IMR-90 (cell line): ENCODE data around the gene KCNJ4. TPM values are rescaled to one million over a fixed set of nuclear protein-coding genes. Genes with fewer than 3 reads are reported as not detected.

Experiments used
- ATAC-seq: fragments of 200-7000 bp; cut with Tn5 transposase; 2 replicates; pipeline ENCODE4 v1.9.1; 2020; ENCODE audit warnings: low read depth, mild to moderate bottlenecking, moderate library complexity
- BruUV-seq: library from RNA; stranded (reverse); fragments of 400-500 nt; replicated peaks from 2 replicates; lab custom pipeline; 2021; lab: Mats Ljungman, UMichigan
- CTCF ChIA-PET: fragments of 300-600 bp; formaldehyde crosslinking; extraction: SDS; loops from one replicate; lab custom pipeline; 2021; ENCODE audit warnings: antibody characterized with exemption; lab: Yijun Ruan, JAX
- POLR2A ChIA-PET: fragments of 300-600 bp; sonication (Branson Sonifier 250); formaldehyde crosslinking; loops from one replicate; lab custom pipeline; 2022; ENCODE audit warnings: antibody characterized with exemption; ENCODE audit not compliant: unreplicated experiment; lab: Charles Lee
- DNase-seq: peaks from one replicate; pipeline ENCODE4 v3.0.0; 2013
- H2AFZ ChIP-seq: replicated peaks from 2 replicates; pipeline ENCODE3; 2013; ENCODE audit warnings: low read length, mild to moderate bottlenecking; ENCODE audit not compliant: poor library complexity
- H2AK5ac ChIP-seq: 2 replicates; pipeline ENCODE4 v1.6.1; 2013; ENCODE audit warnings: low read depth, low read length, inconsistent platforms
- H2AK9ac ChIP-seq: replicated peaks from 2 replicates; pipeline ENCODE3; 2013; ENCODE audit warnings: mild to moderate bottlenecking, low read depth, low read length, moderate library complexity; ENCODE audit not compliant: poor library complexity
- H2BK120ac ChIP-seq: 2 replicates; pipeline ENCODE4 v1.6.1; 2013; ENCODE audit warnings: low read depth, low read length, inconsistent platforms
- H2BK15ac ChIP-seq: 3 replicates; pipeline ENCODE4 v1.6.1; 2013; ENCODE audit warnings: low read depth, low read length, inconsistent platforms
- H2BK20ac ChIP-seq: 2 replicates; pipeline ENCODE4 v1.6.1; 2013; ENCODE audit warnings: low read depth, mild to moderate bottlenecking, inconsistent platforms, low read length, moderate library complexity
- H2BK5ac ChIP-seq: 2 replicates; pipeline ENCODE4 v1.6.1; 2013; ENCODE audit warnings: mild to moderate bottlenecking, low read depth, low read length, inconsistent platforms; ENCODE audit not compliant: poor library complexity, severe bottlenecking
- H3K14ac ChIP-seq: replicated peaks from 2 replicates; pipeline ENCODE4 v1.6.1; 2013; ENCODE audit warnings: low read depth, low read length, inconsistent platforms
- H3K18ac ChIP-seq: 2 replicates; pipeline ENCODE4 v1.6.1; 2013; ENCODE audit warnings: low read depth, low read length, control low read depth
- H3K23ac ChIP-seq: 2 replicates; pipeline ENCODE4 v1.6.1; 2013; ENCODE audit warnings: low read depth, low read length, inconsistent platforms
- H3K27ac ChIP-seq: 2 replicates; pipeline ENCODE4 v1.5.1; 2013; ENCODE audit warnings: mild to moderate bottlenecking, control low read depth, low read length; ENCODE audit not compliant: insufficient read depth
- H3K27me3 ChIP-seq: 2 replicates; pipeline ENCODE4 v1.6.1; 2013; ENCODE audit warnings: low read length; ENCODE audit not compliant: control insufficient read depth, insufficient read depth
- H3K36me3 ChIP-seq: 2 replicates; pipeline ENCODE4 v1.6.1; 2013; ENCODE audit warnings: low read length, mixed read lengths; ENCODE audit not compliant: control insufficient read depth, insufficient read depth
- H3K4ac ChIP-seq: 2 replicates; pipeline ENCODE4 v1.6.1; 2013; ENCODE audit warnings: low read depth, low read length, inconsistent platforms
- H3K4me1 ChIP-seq: 2 replicates; pipeline ENCODE4 v1.6.1; 2013; ENCODE audit warnings: low read length, mixed read lengths; ENCODE audit not compliant: control insufficient read depth, insufficient read depth
- H3K4me2 ChIP-seq: 2 replicates; pipeline ENCODE4 v1.6.1; 2013; ENCODE audit warnings: low read depth, mild to moderate bottlenecking, control low read depth, low read length, moderate library complexity
- H3K4me3 ChIP-seq: 2 replicates; pipeline ENCODE4 v1.5.1; 2013; ENCODE audit warnings: low read depth, mild to moderate bottlenecking, control low read depth, low read length, moderate library complexity; ENCODE audit not compliant: insufficient read depth
- H3K56ac ChIP-seq: 2 replicates; pipeline ENCODE4 v1.6.1; 2013; ENCODE audit warnings: low read length, inconsistent platforms; ENCODE audit not compliant: insufficient read depth; ENCODE audit errors: extremely low read depth
- H3K79me1 ChIP-seq, 2 experiments: 2 replicates each; pipeline ENCODE4 v1.6.1; 2013; ENCODE audit warnings: low read length in 2 of 2, inconsistent platforms in 1 of 2, low read depth in 1 of 2
- H3K9ac ChIP-seq: 2 replicates; pipeline ENCODE4 v1.6.1; 2013; ENCODE audit warnings: low read depth, low read length, control low read depth
- H3K9me1 ChIP-seq: 2 replicates; pipeline ENCODE4 v1.6.1; 2013; ENCODE audit warnings: low read length, inconsistent platforms; ENCODE audit not compliant: insufficient read depth
- H3K9me3 ChIP-seq: 2 replicates; pipeline ENCODE4 v1.6.1; 2013; ENCODE audit warnings: low read length; ENCODE audit not compliant: control insufficient read depth, insufficient read depth
- H4K20me1 ChIP-seq: 2 replicates; pipeline ENCODE4 v1.6.1; 2013; ENCODE audit warnings: low read length, inconsistent platforms; ENCODE audit not compliant: insufficient read depth
- H4K5ac ChIP-seq: 2 replicates; pipeline ENCODE4 v1.6.1; 2013; ENCODE audit warnings: mild to moderate bottlenecking, low read depth, low read length, control low read depth
- H4K8ac ChIP-seq, 2 experiments: 2 replicates each; pipeline ENCODE4 v1.6.1; 2013; ENCODE audit warnings: low read depth in 2 of 2, low read length in 2 of 2, control low read depth in 1 of 2, inconsistent platforms in 1 of 2
- H4K91ac ChIP-seq: 2 replicates; pipeline ENCODE4 v1.6.1; 2013; ENCODE audit warnings: low read depth, low read length, inconsistent platforms; ENCODE audit not compliant: insufficient read depth
- CHD1 ChIP-seq: IDR thresholded peaks from 2 replicates; pipeline ENCODE4 v1.6.1; 2012; ENCODE audit warnings: low read depth, low read length, improper control_type of control experiment
- FOS ChIP-seq: fragments of 150-350 bp; IDR thresholded peaks from 2 replicates; pipeline ENCODE4 v1.6.1; 2016; ENCODE audit warnings: low read depth, low read length
- MAZ ChIP-seq: IDR thresholded peaks from 2 replicates; pipeline ENCODE4 v1.6.1; 2012; ENCODE audit warnings: low read depth, mild to moderate bottlenecking, low read length, improper control_type of control experiment, moderate library complexity, borderline replicate concordance
- MXI1 ChIP-seq: IDR thresholded peaks from 2 replicates; pipeline ENCODE4 v1.6.1; 2012; ENCODE audit warnings: low read depth, mild to moderate bottlenecking, low read length, moderate library complexity, borderline replicate concordance
- NFE2L2 ChIP-seq: fragments of 150-350 bp; IDR thresholded peaks from 2 replicates; pipeline ENCODE4 v1.6.1; 2016; ENCODE audit warnings: low read depth, mild to moderate bottlenecking, low read length
- POLR2A ChIP-seq: IDR thresholded peaks from 2 replicates; pipeline ENCODE4 v1.6.1; 2012; ENCODE audit warnings: mild to moderate bottlenecking, low read depth, low read length
- RFX5 ChIP-seq: IDR thresholded peaks from 2 replicates; pipeline ENCODE4 v1.8.0; 2012; ENCODE audit warnings: low read depth, mild to moderate bottlenecking, low read length, moderate library complexity
- SMC3 ChIP-seq: fragments of 150-350 bp; IDR thresholded peaks from 2 replicates; pipeline ENCODE4 v1.6.1; 2016; ENCODE audit warnings: low read depth, mild to moderate bottlenecking, antibody characterized with exemption, low read length, moderate library complexity
- USF2 ChIP-seq: fragments of 150-350 bp; IDR thresholded peaks from 2 replicates; pipeline ENCODE4 v1.6.1; 2017; ENCODE audit warnings: mild to moderate bottlenecking, antibody characterized with exemption, low read length, low read depth
- WGBS, 2 experiments: methylation state at CpG; one replicate each; pipeline versions ENCODE4 v1.1.5 to v1.1.7; 2013; ENCODE audit warnings: missing lambda C conversion rate in 2 of 2; ENCODE audit not compliant: insufficient read length in 1 of 2; ENCODE audit errors: extremely low coverage in 2 of 2; 5-methylcytosine and 5-hydroxymethylcytosine counted together
- dilution Hi-C: fragments of 300-500 bp; cut with HindIII; formaldehyde crosslinking; loops from one replicate; pipeline ENCODE4 v1.14.3; 2018; ENCODE audit warnings: low sequenced_read_pairs; ENCODE audit not compliant: unreplicated experiment
- in situ Hi-C: fragments of 300-500 bp; cut with MboI; formaldehyde crosslinking; loops from 3 replicates; pipeline ENCODE4 v1.14.3; 2019; ENCODE audit warnings: low sequenced_read_pairs, inconsistent platforms, mixed read lengths
- intact Hi-C: fragments of 100-400 bp; cut with micrococcal nuclease; formaldehyde crosslinking; loops from 2 replicates; pipeline ENCODE4 v1.10.0; 2022
- polyA plus RNA-seq, 3 experiments: library from polyadenylated mRNA; depleted of rRNA; stranded (reverse); fragments of >200 nt; gene quantifications; 2 replicates each; pipeline ENCODE4 v1.2.3, GENCODE V29; 2012; ENCODE audit warnings: low replicate concordance in 1 of 3
- total RNA-seq: library from RNA; depleted of rRNA; stranded (reverse); fragments of >200 nt; gene quantifications from 2 replicates; pipeline ENCODE4 v1.2.3, GENCODE V29; 2012

The KCNJ4 gene
- total and polyA plus RNA-seq, 2 of the 4 experiments (the other 2 are of a cell fraction) = not detected

- no peaks in the 10 kb centered on the region for H3K79me1 ChIP-seq
- no peak overlapping the region for H2BK5ac ChIP-seq
- no peak overlapping the region for H3K23ac ChIP-seq
- no peak overlapping the region for H3K18ac ChIP-seq
- ChIA-PET POLR2A (no interaction called here), CTCF (no interaction called here)
- no peak overlapping the region for H3K4me2 ChIP-seq
- no peak overlapping the region for H2BK20ac ChIP-seq
- 84% methylated on average over 4 of the region's 9 CpGs; no CpG with 5 or more reads in 1 of the 2 experiments for WGBS, 2 experiments
- H3K4me1 ChIP-seq = no peaks in the 10 kb centered on the region
- H4K8ac ChIP-seq = no peak overlapping the region
- peaks cover 4% of the 10 kb centered on the region; the same call in 1 of the 2 replicates for H4K20me1 ChIP-seq
- H2BK120ac ChIP-seq = no peak overlapping the region
- no peak overlapping the region for H2AK5ac ChIP-seq
- no peaks in the 10 kb centered on the region for H3K9me3 ChIP-seq
- no peak overlapping the region for H3K14ac ChIP-seq
- no peak overlapping the region for H3K27ac ChIP-seq
- H3K9ac ChIP-seq = no peak overlapping the region
- no peak for TF ChIP-seq SMC3
- no peak for TF ChIP-seq POLR2A
- no peak for TF ChIP-seq MAZ
- TF ChIP-seq MXI1 = no peak
- TF ChIP-seq FOS = no peak
- no peak for TF ChIP-seq USF2
- TF ChIP-seq RFX5 = no peak
- no peak for TF ChIP-seq NFE2L2
- TF ChIP-seq CHD1 = no peak
- peaks cover 42% of the 10 kb centered on the region for H3K27me3 ChIP-seq
- ATAC-seq (no peak), DNase-seq (no peak)
- H2BK15ac ChIP-seq = no peak overlapping the region
- intact Hi-C loops = no loop called here
- no peak overlapping the region for H3K4me3 ChIP-seq
- dilution Hi-C loops = no loop called here
- BruUV-seq = no TSS peak
- H4K91ac ChIP-seq = no peak overlapping the region
- no peak overlapping the region for H2AK9ac ChIP-seq
- no peak overlapping the region for H4K5ac ChIP-seq
- no peaks in the 10 kb centered on the region for H3K36me3 ChIP-seq
- in situ Hi-C loops = no loop called here
- no peak overlapping the region for H2AFZ ChIP-seq
- H3K4ac ChIP-seq = no peak overlapping the region
- H3K9me1 ChIP-seq = no peaks in the 10 kb centered on the region
- H3K56ac ChIP-seq = no peak overlapping the region
Measured at GRCh38 chr22:38437416-38437815, 17.6 kb downstream of the KCNJ4 start.
